Spinal cord (tissue), 10 donors: ENCODE data around the gene DGCR8. TPM values are rescaled to one million over a fixed set of nuclear protein-coding genes. Genes with fewer than 3 reads are reported as not detected.
A peak's percentile ranks its signal among the peaks of the same experiment; 100 is the strongest.
"Not testable (repeated sequence)": the region's sequence is repeated elsewhere in the genome, so short reads cannot be mapped to it uniquely, and the experiment has no call there.

Experiments
- DNase-seq, 6 donors: peaks; one replicate each; pipeline versions ENCODE4 v3.0.0 to v3.0.0-alpha.2; 2013 to 2015; ENCODE audit warnings: low spot score in 6 of 6, low read depth in 4 of 6
- H3K27ac ChIP-seq: one replicate; pipeline ENCODE4 v1.5.1; 2013; ENCODE audit warnings: low read depth, low read length, control low read depth
- H3K27me3 ChIP-seq: one replicate; pipeline ENCODE4 v1.6.1; 2013; ENCODE audit warnings: low read length; ENCODE audit not compliant: control insufficient read depth, insufficient read depth
- H3K36me3 ChIP-seq: one replicate; pipeline ENCODE4 v1.6.1; 2013; ENCODE audit warnings: low read length; ENCODE audit not compliant: control insufficient read depth, insufficient read depth
- H3K4me1 ChIP-seq: one replicate; pipeline ENCODE4 v1.6.1; 2013; ENCODE audit warnings: low read length; ENCODE audit not compliant: control insufficient read depth, insufficient read depth
- H3K4me3 ChIP-seq: one replicate; pipeline ENCODE4 v1.5.1; 2013; ENCODE audit warnings: low read depth, low read length, control low read depth
- H3K9me3 ChIP-seq: one replicate; pipeline ENCODE4 v1.6.1; 2013; ENCODE audit warnings: low read length; ENCODE audit not compliant: control insufficient read depth, insufficient read depth
- WGBS: methylation state at CpG from one replicate; pipeline ENCODE4 v1.1.5; 2013; ENCODE audit warnings: missing lambda C conversion rate; ENCODE audit not compliant: insufficient coverage; 5-methylcytosine and 5-hydroxymethylcytosine counted together
- polyA plus RNA-seq, 2 donors: library from polyadenylated mRNA; unstranded; fragments of 120-200 nt; gene quantifications; one replicate each; pipeline ENCODE4 v1.2.1, GENCODE V29; 2013; ENCODE audit not compliant: insufficient read length in 2 of 2
- small RNA-seq: library from RNA; depleted of rRNA; stranded (forward); fragments of <200 nt; gene quantifications from one replicate; pipeline ENCODE3, GENCODE V24; 2014; ENCODE audit warnings: low replicate concordance
- total RNA-seq, 2 donors: library from RNA; depleted of rRNA in 1 of 2; stranded (reverse); fragments of 120-200 nt in 1 of 2; fragments of >200 nt in 1 of 2; gene quantifications; one replicate each; pipeline versions ENCODE4 v1.2.3 to v1.2.4, GENCODE V29; 2013 to 2014
- donor health status: healthy.

The DGCR8 gene
- total and polyA plus RNA-seq, 4 donors: 20.7 to 58.7 (median 39.0) TPM

DNA sequence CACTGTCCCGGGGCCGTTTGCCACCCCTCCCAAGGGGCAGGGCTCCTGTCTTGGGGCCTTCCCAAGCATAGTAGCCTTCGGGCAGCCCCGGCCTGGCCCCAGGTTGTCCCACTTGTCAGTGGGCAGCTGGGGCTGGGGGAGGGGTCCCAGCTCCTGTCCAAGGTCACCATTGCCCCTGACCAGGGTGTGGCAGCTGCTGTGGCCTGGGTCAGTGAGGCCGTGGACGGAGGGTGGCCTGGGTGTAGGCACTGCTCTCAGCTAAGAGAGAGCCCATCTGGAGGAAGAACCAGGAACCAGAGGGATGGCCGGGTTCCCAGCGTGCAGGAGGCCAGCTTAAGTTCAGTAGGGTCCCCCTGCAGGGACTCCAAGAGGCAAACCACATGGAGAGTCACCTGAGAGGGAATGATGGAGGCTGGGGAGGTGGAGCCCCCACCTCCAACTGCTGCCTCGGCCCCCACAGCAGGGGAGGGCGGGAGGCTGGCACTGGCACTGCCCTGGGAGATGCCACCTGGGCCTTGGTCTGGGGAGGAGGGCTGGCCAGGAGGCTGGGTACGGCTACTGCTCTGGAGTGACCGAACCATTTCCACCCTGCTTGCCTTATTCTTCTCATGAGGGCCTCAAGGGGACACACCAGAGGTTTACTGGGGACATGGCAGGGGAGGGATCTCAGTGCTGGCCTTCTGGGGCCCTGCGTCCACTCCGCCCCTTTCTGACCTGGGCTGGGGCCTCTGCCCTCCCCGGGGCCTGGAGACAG, 77.6 kb downstream of the DGCR8 start:
- H3K4me1 ChIP-seq: peaks cover 51% of the 10 kb centered on the region
- no peak overlapping the region for H3K27ac ChIP-seq
- no peak overlapping the region for H3K4me3 ChIP-seq
- H3K27me3 ChIP-seq: no peaks in the 10 kb centered on the region
- DNase-seq: no peak
- H3K9me3 ChIP-seq: no peaks in the 10 kb centered on the region
- H3K36me3 ChIP-seq: peaks cover 3% of the 10 kb centered on the region
- WGBS: 76% methylated on average over 13 of the region's 15 CpGs

- Histone ChIP-seq H3K36me3 (no peaks in the 10 kb centered on the region), H3K27ac (no peak overlapping the region), H3K9me3 (no peaks in the 10 kb centered on the region), H3K4me3 (no peak overlapping the region), H3K27me3 (no peaks in the 10 kb centered on the region), H3K4me1 (peaks cover 51% of the 10 kb centered on the region)
- WGBS: 76% methylated on average over 12 of the region's 15 CpGs
- no peak for DNase-seq
Measured at GRCh38 chr22:20158391-20159036, 78.5 kb downstream of the DGCR8 start.

GRCh38 chr22:20159076-20159475, 79.0 kb downstream of the DGCR8 start:
- H3K9me3 ChIP-seq: no peaks in the 10 kb centered on the region
- peaks cover 50% of the 10 kb centered on the region for H3K4me1 ChIP-seq
- 32% methylated on average over 9 of the region's 9 CpGs for WGBS
- H3K36me3 ChIP-seq: no peaks in the 10 kb centered on the region
- no peak overlapping the region for H3K4me3 ChIP-seq
- DNase-seq: no peak
- no peaks in the 10 kb centered on the region for H3K27me3 ChIP-seq
- H3K27ac ChIP-seq: no peak overlapping the region

DNA sequence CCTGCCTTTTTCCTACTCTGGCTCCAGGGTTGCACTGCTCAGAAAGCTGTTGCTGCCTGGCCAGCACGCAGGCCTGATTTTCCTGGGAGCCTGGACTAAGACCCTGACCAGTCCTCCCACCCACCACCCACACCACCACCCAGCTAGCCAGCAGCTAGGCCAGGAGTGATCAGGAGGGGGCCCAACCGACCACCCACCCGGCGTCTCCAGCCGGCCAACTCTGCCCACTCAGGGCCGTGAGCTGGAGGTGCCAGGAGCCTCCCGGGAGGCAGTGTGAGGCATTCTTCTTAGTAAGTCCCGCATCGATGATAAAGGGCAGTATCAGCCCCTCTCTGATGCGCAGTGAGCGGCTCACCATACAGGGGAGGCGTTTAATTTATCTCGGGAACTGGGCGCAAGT, 79.5 kb downstream of the DGCR8 start:
- not testable (repeated sequence) for DNase-seq, H3K4me3 ChIP-seq, H3K27me3 ChIP-seq, H3K9me3 ChIP-seq, H3K36me3 ChIP-seq, H3K27ac ChIP-seq
- peaks cover 45% of the 10 kb centered on the region for H3K4me1 ChIP-seq
- WGBS: 68% methylated on average over 2 of the region's 14 CpGs

DNA sequence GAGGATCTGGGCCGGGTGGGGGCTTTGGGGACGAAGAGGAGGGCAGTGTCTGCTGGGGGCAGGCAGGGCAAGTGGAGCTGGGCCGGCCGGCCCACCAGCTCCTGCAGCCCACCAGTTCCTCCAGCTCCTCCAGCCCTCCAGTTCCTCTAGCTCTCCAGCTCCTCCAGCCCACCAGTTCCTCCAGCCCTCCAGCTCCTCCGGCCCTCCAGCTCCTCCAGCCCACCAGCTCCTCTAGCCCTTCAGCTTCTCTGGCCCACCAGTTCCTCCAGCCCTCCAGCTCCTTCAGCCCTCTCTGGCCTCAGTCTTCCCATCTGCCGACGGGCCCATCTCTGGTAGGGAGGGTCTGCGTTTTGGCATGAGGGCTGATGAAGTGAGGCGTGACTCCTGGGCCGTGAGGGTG, 80.0 kb downstream of the DGCR8 start:
- no peak overlapping the region for H3K4me3 ChIP-seq
- H3K27ac ChIP-seq: no peak overlapping the region
- H3K27me3 ChIP-seq: no peaks in the 10 kb centered on the region
- WGBS: 91% methylated on average over 5 of the region's 10 CpGs
- DNase-seq: no peak
- peaks cover 40% of the 10 kb centered on the region for H3K4me1 ChIP-seq
- H3K36me3 ChIP-seq: no peaks in the 10 kb centered on the region
- H3K9me3 ChIP-seq: no peaks in the 10 kb centered on the region

Small RNA genes within 50 kb of the gene (small RNA-seq; reads per million reads assigned to genes)
- gene MIR185: 16.4 reads per million, percentile 96 among the genes with 10 or more reads in this experiment
- 0.12 reads per million for gene MIR6816
- gene RF00017: not detected
- gene RF00599: not detected

Other genes starting within 250 kb of the DGCR8 start
- 1 to 10 TPM; 3.2 to 4.8 TPM for gene GNB1L, start 225.4 kb upstream of the DGCR8 start, total RNA-seq
- gene GNB1L, start 225.4 kb upstream of the DGCR8 start, polyA plus RNA-seq: 10 to 100 TPM in 1 of 2 donors, 1 to 10 TPM in 1; 5.8 to 10.3 TPM
- 10 to 100 TPM; 11.0 to 14.8 TPM for gene RTL10, start 225.4 kb upstream of the DGCR8 start, total RNA-seq
- 10 to 100 TPM; 14.7 to 18.7 TPM for gene RTL10, start 225.4 kb upstream of the DGCR8 start, polyA plus RNA-seq
- 100 to 1,000 TPM in 1 of 2 donors, 10 to 100 TPM in 1; 72.6 to 139 TPM for gene COMT, start 138.5 kb upstream of the DGCR8 start, total RNA-seq
- 100 to 1,000 TPM; 154 to 158 TPM for gene COMT, start 138.5 kb upstream of the DGCR8 start, polyA plus RNA-seq
- 10 to 100 TPM; 17.1 to 21.7 TPM for gene TXNRD2, start 138.4 kb upstream of the DGCR8 start, total RNA-seq
- 10 to 100 TPM; 25.6 to 29.4 TPM for gene TXNRD2, start 138.4 kb upstream of the DGCR8 start, polyA plus RNA-seq
- gene ARVCF, start 63.4 kb upstream of the DGCR8 start, total RNA-seq: 10 to 100 TPM; 43.5 to 47.2 TPM
- gene ARVCF, start 63.4 kb upstream of the DGCR8 start, polyA plus RNA-seq: 100 to 1,000 TPM; 121 to 132 TPM
- gene TANGO2, start 59.1 kb upstream of the DGCR8 start, total RNA-seq: 10 to 100 TPM; 17.9 to 25.8 TPM
- gene TANGO2, start 59.1 kb upstream of the DGCR8 start, polyA plus RNA-seq: 10 to 100 TPM; 20.9 to 32.6 TPM
- 100 to 1,000 TPM; 111 to 170 TPM for gene RANBP1, start 35.9 kb downstream of the DGCR8 start, total RNA-seq
- gene RANBP1, start 35.9 kb downstream of the DGCR8 start, polyA plus RNA-seq: 100 to 1,000 TPM; 183 to 210 TPM
- gene TRMT2A, start 37.0 kb downstream of the DGCR8 start, total RNA-seq: 10 to 100 TPM; 24.5 to 46.3 TPM
- gene TRMT2A, start 37.0 kb downstream of the DGCR8 start, polyA plus RNA-seq: 10 to 100 TPM; 53.8 to 57.4 TPM
- gene ZDHHC8, start 51.6 kb downstream of the DGCR8 start, total RNA-seq: 10 to 100 TPM in 1 of 2 donors, 1 to 10 TPM in 1; 9.5 to 13.9 TPM
- 10 to 100 TPM; 59.0 to 64.4 TPM for gene ZDHHC8, start 51.6 kb downstream of the DGCR8 start, polyA plus RNA-seq
- gene CCDC188, start 70.8 kb downstream of the DGCR8 start, total RNA-seq: 1 to 10 TPM in 1 of 2 donors, under 1 TPM in 1; 0.69 to 2.1 TPM
- gene CCDC188, start 70.8 kb downstream of the DGCR8 start, polyA plus RNA-seq: 1 to 10 TPM; 1.9 to 5.2 TPM
- 1 to 10 TPM; 5.4 to 7.8 TPM for gene RTN4R, start 188.1 kb downstream of the DGCR8 start, total RNA-seq
- gene RTN4R, start 188.1 kb downstream of the DGCR8 start, polyA plus RNA-seq: 10 to 100 TPM; 25.3 to 25.9 TPM
- 10 to 100 TPM; 28.4 to 94.0 TPM for gene DGCR6L, start 239.8 kb downstream of the DGCR8 start, total RNA-seq
- gene DGCR6L, start 239.8 kb downstream of the DGCR8 start, polyA plus RNA-seq: 10 to 100 TPM; 82.3 to 89.8 TPM